Neural progenitor cell (in vitro differentiated cells): ENCODE measurements around the gene ACTL10. TPM values are rescaled to one million over a fixed set of nuclear protein-coding genes. Genes with fewer than 3 reads are reported as not detected.

Experiments
- DNase-seq: peaks from one replicate; pipeline ENCODE4 v3.0.0-alpha.2; 2016; ENCODE audit warnings: low spot score
- H2AFZ ChIP-seq: fragments of 200-600 bp; sonication (generic); replicated peaks from 2 replicates; pipeline ENCODE4 v1.6.1; 2016; ENCODE audit warnings: antibody characterized with exemption
- H3F3A ChIP-seq: fragments of 200-600 bp; sonication (generic); 2 replicates; pipeline ENCODE4 v1.6.1; 2016; ENCODE audit warnings: antibody characterized with exemption, low read depth
- H3K27ac ChIP-seq: fragments of 200-600 bp; sonication (generic); 2 replicates; pipeline ENCODE4 v1.5.1; 2016; ENCODE audit warnings: mild to moderate bottlenecking
- H3K27me3 ChIP-seq: fragments of 200-600 bp; sonication (generic); 2 replicates; pipeline ENCODE4 v1.6.1; 2016; ENCODE audit warnings: mild to moderate bottlenecking, moderate library complexity
- H3K36me3 ChIP-seq: fragments of 200-600 bp; sonication (generic); 2 replicates; pipeline ENCODE4 v1.5.1; 2016
- H3K4me1 ChIP-seq: fragments of 200-600 bp; sonication (generic); 2 replicates; pipeline ENCODE4 v1.6.1; 2016; ENCODE audit warnings: mixed run types
- H3K4me2 ChIP-seq: fragments of 200-600 bp; sonication (generic); 2 replicates; pipeline ENCODE4 v1.6.1; 2016
- H3K4me3 ChIP-seq: fragments of 200-600 bp; sonication (generic); 2 replicates; pipeline ENCODE4 v1.5.1; 2016
- H3K79me2 ChIP-seq: fragments of 200-600 bp; sonication (generic); 2 replicates; pipeline ENCODE4 v1.6.1; 2016; ENCODE audit warnings: low read depth
- H3K9ac ChIP-seq: fragments of 200-600 bp; sonication (generic); 2 replicates; pipeline ENCODE4 v1.6.1; 2016
- H3K9me3 ChIP-seq: fragments of 200-600 bp; sonication (generic); 2 replicates; pipeline ENCODE4 v1.5.1; 2016; ENCODE audit warnings: low read depth
- H4K20me1 ChIP-seq: fragments of 200-600 bp; sonication (generic); 2 replicates; pipeline ENCODE4 v1.6.1; 2016; ENCODE audit warnings: low read depth
- H3K27ac Mint-ChIP-seq: 3 replicates; pipeline ENCODE4 v1.8.0; 2021; ENCODE audit warnings: mixed read lengths
- H3K27me3 Mint-ChIP-seq: 2 replicates; pipeline ENCODE4 v1.8.0; 2022; ENCODE audit warnings: low read depth, mild to moderate bottlenecking, inconsistent platforms, moderate library complexity, mixed read lengths; ENCODE audit not compliant: insufficient read depth
- H3K36me3 Mint-ChIP-seq: 3 replicates; pipeline ENCODE4 v1.8.0; 2021; ENCODE audit warnings: mixed read lengths
- H3K4me1 Mint-ChIP-seq: 3 replicates; pipeline ENCODE4 v1.8.0; 2021; ENCODE audit warnings: mixed read lengths
- H3K4me3 Mint-ChIP-seq: 3 replicates; pipeline ENCODE4 v1.8.0; 2021; ENCODE audit warnings: mild to moderate bottlenecking, moderate library complexity, mixed read lengths
- H3K9me3 Mint-ChIP-seq: 3 replicates; pipeline ENCODE4 v1.8.0; 2020; ENCODE audit warnings: mixed read lengths
- CTCF ChIP-seq: fragments of 200-600 bp; sonication (generic); IDR thresholded peaks from 2 replicates; pipeline ENCODE4 v1.5.1; 2017; ENCODE audit warnings: antibody characterized with exemption, mild to moderate bottlenecking
- EZH2 ChIP-seq: fragments of 200-600 bp; sonication (generic); IDR thresholded peaks from 2 replicates; pipeline ENCODE4 v1.6.1; 2017; ENCODE audit warnings: antibody characterized with exemption, mild to moderate bottlenecking, moderate library complexity
- EZH2phosphoT487 ChIP-seq: fragments of 200-600 bp; sonication (generic); IDR thresholded peaks from 2 replicates; pipeline ENCODE4 v1.6.1; 2017; ENCODE audit warnings: antibody characterized with exemption
- total RNA-seq: library from RNA; depleted of rRNA; stranded (reverse); fragments of >200 nt; gene quantifications from 2 replicates; pipeline ENCODE4 v1.2.3, GENCODE V29; 2015; ENCODE audit warnings: low replicate concordance

Gene ACTL10
- total RNA-seq, 1 donor from 2014 or later = not detected

GRCh38 chr20:33659341-33660034 lies 7.3 kb upstream of the ACTL10 start:
- Mint-ChIP-seq H3K9me3 (no peaks in the 10 kb centered on the region), H3K27me3 (peaks cover 6% of the 10 kb centered on the region), H3K27ac (no peak overlapping the region), H3K4me3 (no peak overlapping the region), H3K36me3 (no peaks in the 10 kb centered on the region), H3K4me1 (peaks cover 9% of the 10 kb centered on the region)
- H3F3A ChIP-seq = peaks cover 3% of the 10 kb centered on the region
- H3K9me3 ChIP-seq = no peaks in the 10 kb centered on the region
- H3K36me3 ChIP-seq = no peaks in the 10 kb centered on the region
- no peaks in the 10 kb centered on the region for H4K20me1 ChIP-seq
- no peak overlapping the region for H3K9ac ChIP-seq
- H3K4me3 ChIP-seq = no peak overlapping the region
- H3K4me2 ChIP-seq = no peak overlapping the region
- no peak for TF ChIP-seq CTCF
- TF ChIP-seq EZH2 = no peak
- TF ChIP-seq EZH2phosphoT487 = no peak
- peaks cover 5% of the 10 kb centered on the region for H3K4me1 ChIP-seq
- no peaks in the 10 kb centered on the region for H3K79me2 ChIP-seq
- no peak for DNase-seq
- no peaks in the 10 kb centered on the region for H3K27me3 ChIP-seq
- no peak overlapping the region for H2AFZ ChIP-seq
- H3K27ac ChIP-seq = no peak overlapping the region

GRCh38 chr20:33660035-33660684 lies 6.6 kb upstream of the ACTL10 start:
- peaks cover 5% of the 10 kb centered on the region for H3K4me1 ChIP-seq
- Mint-ChIP-seq H3K27ac (no peak overlapping the region), H3K4me3 (no peak overlapping the region), H3K9me3 (no peaks in the 10 kb centered on the region), H3K36me3 (no peaks in the 10 kb centered on the region), H3K27me3 (peaks cover 6% of the 10 kb centered on the region), H3K4me1 (peaks cover 14% of the 10 kb centered on the region)
- no peaks in the 10 kb centered on the region for H3K27me3 ChIP-seq
- no peak overlapping the region for H3K9ac ChIP-seq
- TF ChIP-seq EZH2 (no peak), CTCF (no peak), EZH2phosphoT487 (no peak)
- no peaks in the 10 kb centered on the region for H4K20me1 ChIP-seq
- no peaks in the 10 kb centered on the region for H3K79me2 ChIP-seq
- no peak overlapping the region for H3K4me2 ChIP-seq
- H3K9me3 ChIP-seq = no peaks in the 10 kb centered on the region
- DNase-seq = no peak
- no peak overlapping the region for H3K4me3 ChIP-seq
- peaks cover 6% of the 10 kb centered on the region for H3F3A ChIP-seq
- H3K27ac ChIP-seq = no peak overlapping the region
- no peak overlapping the region for H2AFZ ChIP-seq
- no peaks in the 10 kb centered on the region for H3K36me3 ChIP-seq

DNA sequence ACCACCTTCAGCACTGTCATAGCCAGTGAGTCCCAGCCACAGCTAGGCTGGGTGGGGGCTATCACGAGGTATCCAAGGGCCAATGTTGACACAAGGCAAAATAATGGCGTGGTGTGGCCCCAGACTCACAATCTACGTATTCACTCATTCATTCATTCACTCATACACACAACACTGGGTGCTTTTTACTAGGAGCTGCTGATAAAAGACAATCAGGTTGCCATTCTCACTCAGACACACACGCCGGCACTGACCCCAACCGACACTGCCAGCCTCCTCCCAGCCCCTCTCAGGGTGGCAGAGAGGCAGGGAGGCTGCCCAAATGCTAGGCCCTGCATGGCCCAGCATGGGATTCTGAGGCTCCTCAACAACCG lies 6.1 kb upstream of the ACTL10 start:
- Histone ChIP-seq H2AFZ (no peak overlapping the region), H3K36me3 (no peaks in the 10 kb centered on the region), H3K4me1 (peaks cover 5% of the 10 kb centered on the region), H3K4me2 (no peak overlapping the region), H3F3A (peaks cover 6% of the 10 kb centered on the region), H3K9ac (no peak overlapping the region), H3K27ac (no peak overlapping the region), H3K79me2 (no peaks in the 10 kb centered on the region), H4K20me1 (no peaks in the 10 kb centered on the region), H3K27me3 (no peaks in the 10 kb centered on the region), H3K9me3 (no peaks in the 10 kb centered on the region), H3K4me3 (no peak overlapping the region)
- Mint-ChIP-seq H3K4me1 (peaks cover 17% of the 10 kb centered on the region), H3K27ac (no peak overlapping the region), H3K36me3 (no peaks in the 10 kb centered on the region), H3K9me3 (no peaks in the 10 kb centered on the region), H3K27me3 (peaks cover 6% of the 10 kb centered on the region), H3K4me3 (no peak overlapping the region)
- TF ChIP-seq CTCF = no peak
- TF ChIP-seq EZH2 = no peak
- no peak for TF ChIP-seq EZH2phosphoT487
- no peak for DNase-seq
